Activated T-helper 2 cell treated with anti-CD3 and anti-CD28 coated beads, Interferon-gamma antibody, Interleukin-2, Interleukin-4, amounts not matched to agents 10 μg/mL and 5 μg/mL and 100 μg/mL, durations not matched to agents 14 hours and 24 hours and 36 hours (primary cell): ENCODE data around the gene RCVRN. TPM values are rescaled to one million over a fixed set of nuclear protein-coding genes. Genes with fewer than 3 reads are reported as not detected.

Source experiments
- DNase-seq: peaks from one replicate; pipeline ENCODE4 v3.0.0; 2021; ENCODE audit warnings: low spot score
- H3K27ac Mint-ChIP-seq: one replicate; pipeline ENCODE4 v1.8.0; 2021; ENCODE audit warnings: mixed read lengths
- H3K27me3 Mint-ChIP-seq: one replicate; pipeline ENCODE4 v1.8.0; 2021; ENCODE audit warnings: low read depth, mixed read lengths
- H3K36me3 Mint-ChIP-seq: one replicate; pipeline ENCODE4 v1.8.0; 2021; ENCODE audit warnings: low read depth, mixed read lengths
- H3K4me1 Mint-ChIP-seq: one replicate; pipeline ENCODE4 v1.8.0; 2021; ENCODE audit warnings: low read depth, mixed read lengths
- H3K4me3 Mint-ChIP-seq: one replicate; pipeline ENCODE4 v1.8.0; 2021; ENCODE audit warnings: low read depth, mild to moderate bottlenecking, moderate library complexity, mixed read lengths
- H3K9me3 Mint-ChIP-seq: one replicate; pipeline ENCODE4 v1.8.0; 2021; ENCODE audit warnings: mixed read lengths
- intact Hi-C: fragments of 100-400 bp; cut with micrococcal nuclease; formaldehyde crosslinking; loops from one replicate; pipeline ENCODE4 v1.15.1; 2023
- total RNA-seq: library from RNA; stranded (reverse); gene quantifications from 2 replicates; pipeline ENCODE4 v1.2.3, GENCODE V29; 2022

RCVRN gene
- not detected in 2 replicates for total RNA-seq

- Mint-ChIP-seq H3K36me3 (no peaks in the 10 kb centered on the region), H3K9me3 (no peaks in the 10 kb centered on the region)
These were observed at the start of gene RCVRN for GRCh38 chr17:9905078-9905415. Gene RCVRN (minus strand): TSS chr17:9905271. CDS start chr17:9905180, 91 bp downstream.

GRCh38 chr17:9953492-9953891 lies 48.4 kb upstream of the RCVRN start:
- DNase-seq: no peak
- Mint-ChIP-seq H3K27me3 (no peaks in the 10 kb centered on the region), H3K36me3 (no peaks in the 10 kb centered on the region), H3K4me3 (no peak overlapping the region), H3K4me1 (no peaks in the 10 kb centered on the region), H3K27ac (no peak overlapping the region), H3K9me3 (no peaks in the 10 kb centered on the region)
- intact Hi-C loops: no loop called here

More at GRCh38 chr17:9905078-9905415, at the start of gene RCVRN:
- no peak for DNase-seq
- H3K27ac Mint-ChIP-seq: no peak within 1 kb of the TSS
- H3K27me3 Mint-ChIP-seq: no peaks in the 10 kb centered on the region
- intact Hi-C loops: no loop called here
- no peak within 1 kb of the TSS for H3K4me3 Mint-ChIP-seq
- H3K4me1 Mint-ChIP-seq: no peaks in the 10 kb centered on the region

- intact Hi-C loops: no loop called here
- H3K27ac Mint-ChIP-seq: no peak overlapping the region
- H3K4me3 Mint-ChIP-seq: no peak overlapping the region
These were observed 46.7 kb upstream of the RCVRN start for GRCh38 chr17:9951803-9952202.

GRCh38 chr17:9948928-9949327 lies 43.9 kb upstream of the RCVRN start:
- H3K27me3 Mint-ChIP-seq: no peaks in the 10 kb centered on the region
- DNase-seq: no peak
- H3K4me1 Mint-ChIP-seq: no peaks in the 10 kb centered on the region
- no peak overlapping the region for H3K4me3 Mint-ChIP-seq
- H3K27ac Mint-ChIP-seq: no peak overlapping the region
- H3K9me3 Mint-ChIP-seq: no peaks in the 10 kb centered on the region
- intact Hi-C loops: no loop called here
- no peaks in the 10 kb centered on the region for H3K36me3 Mint-ChIP-seq

More at GRCh38 chr17:9951803-9952202, 46.7 kb upstream of the RCVRN start:
- no peaks in the 10 kb centered on the region for H3K27me3 Mint-ChIP-seq
- no peaks in the 10 kb centered on the region for H3K4me1 Mint-ChIP-seq
- no peaks in the 10 kb centered on the region for H3K36me3 Mint-ChIP-seq
- H3K9me3 Mint-ChIP-seq: no peaks in the 10 kb centered on the region
- DNase-seq: no peak

GRCh38 chr17:9944704-9945103 lies 39.6 kb upstream of the RCVRN start:
- intact Hi-C loops: no loop called here
- Mint-ChIP-seq H3K4me3 (no peak overlapping the region), H3K27ac (no peak overlapping the region), H3K36me3 (no peaks in the 10 kb centered on the region), H3K27me3 (no peaks in the 10 kb centered on the region), H3K4me1 (no peaks in the 10 kb centered on the region), H3K9me3 (no peaks in the 10 kb centered on the region)
- DNase-seq: no peak

GRCh38 chr17:9943343-9943742 lies 38.3 kb upstream of the RCVRN start:
- intact Hi-C loops: no loop called here
- Mint-ChIP-seq H3K27ac (no peak overlapping the region), H3K36me3 (no peaks in the 10 kb centered on the region), H3K27me3 (no peaks in the 10 kb centered on the region), H3K4me3 (no peak overlapping the region), H3K4me1 (no peaks in the 10 kb centered on the region), H3K9me3 (no peaks in the 10 kb centered on the region)
- DNase-seq: no peak

GRCh38 chr17:9942885-9943284 lies 37.8 kb upstream of the RCVRN start:
- intact Hi-C loops: no loop called here
- DNase-seq: no peak
- Mint-ChIP-seq H3K36me3 (no peaks in the 10 kb centered on the region), H3K9me3 (no peaks in the 10 kb centered on the region), H3K4me3 (no peak overlapping the region), H3K27ac (no peak overlapping the region), H3K27me3 (no peaks in the 10 kb centered on the region), H3K4me1 (no peaks in the 10 kb centered on the region)

GRCh38 chr17:9941305-9941704 lies 36.2 kb upstream of the RCVRN start:
- Mint-ChIP-seq H3K27me3 (no peaks in the 10 kb centered on the region), H3K27ac (no peak overlapping the region), H3K4me3 (no peak overlapping the region), H3K36me3 (no peaks in the 10 kb centered on the region), H3K4me1 (no peaks in the 10 kb centered on the region), H3K9me3 (no peaks in the 10 kb centered on the region)
- intact Hi-C loops: no loop called here
- DNase-seq: no peak

GRCh38 chr17:9940841-9941240 lies 35.8 kb upstream of the RCVRN start:
- Mint-ChIP-seq H3K9me3 (no peaks in the 10 kb centered on the region), H3K27ac (no peak overlapping the region), H3K4me1 (no peaks in the 10 kb centered on the region), H3K36me3 (no peaks in the 10 kb centered on the region), H3K27me3 (no peaks in the 10 kb centered on the region), H3K4me3 (no peak overlapping the region)
- DNase-seq: no peak
- intact Hi-C loops: no loop called here

GRCh38 chr17:9938764-9939163 lies 33.7 kb upstream of the RCVRN start:
- Mint-ChIP-seq H3K36me3 (no peaks in the 10 kb centered on the region), H3K4me3 (no peak overlapping the region), H3K27me3 (no peaks in the 10 kb centered on the region), H3K4me1 (no peaks in the 10 kb centered on the region), H3K27ac (no peak overlapping the region), H3K9me3 (no peaks in the 10 kb centered on the region)
- intact Hi-C loops: no loop called here
- no peak for DNase-seq

- Mint-ChIP-seq H3K36me3 (no peaks in the 10 kb centered on the region), H3K4me3 (no peak overlapping the region), H3K9me3 (no peaks in the 10 kb centered on the region), H3K4me1 (no peaks in the 10 kb centered on the region), H3K27me3 (no peaks in the 10 kb centered on the region), H3K27ac (no peak overlapping the region)
- intact Hi-C loops: no loop called here
- DNase-seq: no peak
These were observed 32.8 kb upstream of the RCVRN start for GRCh38 chr17:9937901-9938300.

- no peak overlapping the region for H3K4me3 Mint-ChIP-seq
- intact Hi-C loops: no loop called here
- no peaks in the 10 kb centered on the region for H3K36me3 Mint-ChIP-seq
- no peaks in the 10 kb centered on the region for H3K9me3 Mint-ChIP-seq
- H3K27ac Mint-ChIP-seq: no peak overlapping the region
- H3K4me1 Mint-ChIP-seq: no peaks in the 10 kb centered on the region
- no peaks in the 10 kb centered on the region for H3K27me3 Mint-ChIP-seq
- DNase-seq: no peak
These were observed 32.2 kb upstream of the RCVRN start for GRCh38 chr17:9937241-9937761.

- no peak for DNase-seq
- intact Hi-C loops: no loop called here
- Mint-ChIP-seq H3K27me3 (no peaks in the 10 kb centered on the region), H3K9me3 (no peaks in the 10 kb centered on the region), H3K27ac (no peak overlapping the region), H3K4me3 (no peak overlapping the region), H3K36me3 (no peaks in the 10 kb centered on the region), H3K4me1 (no peaks in the 10 kb centered on the region)
These were observed 31.0 kb upstream of the RCVRN start for GRCh38 chr17:9936095-9936494.

- H3K36me3 Mint-ChIP-seq: no peaks in the 10 kb centered on the region
- intact Hi-C loops: no loop called here
- no peak overlapping the region for H3K4me3 Mint-ChIP-seq
- H3K4me1 Mint-ChIP-seq: no peaks in the 10 kb centered on the region
- no peak overlapping the region for H3K27ac Mint-ChIP-seq
- no peaks in the 10 kb centered on the region for H3K9me3 Mint-ChIP-seq
- no peaks in the 10 kb centered on the region for H3K27me3 Mint-ChIP-seq
- no peak for DNase-seq
These were observed 30.3 kb upstream of the RCVRN start for GRCh38 chr17:9935408-9935807.
